ENCODE data around the gene MAP3K6.
"Not testable (repeated sequence)": the region's sequence is repeated elsewhere in the genome, so short reads cannot be mapped to it uniquely, and the experiment has no call there.

The MAP3K6 gene

GRCh38 chr1:27395441-27396195 lies 28.9 kb upstream of the MAP3K6 start:
- peak; percentile 46 for DNase-seq (ENCODE audit: low read depth)

DNA sequence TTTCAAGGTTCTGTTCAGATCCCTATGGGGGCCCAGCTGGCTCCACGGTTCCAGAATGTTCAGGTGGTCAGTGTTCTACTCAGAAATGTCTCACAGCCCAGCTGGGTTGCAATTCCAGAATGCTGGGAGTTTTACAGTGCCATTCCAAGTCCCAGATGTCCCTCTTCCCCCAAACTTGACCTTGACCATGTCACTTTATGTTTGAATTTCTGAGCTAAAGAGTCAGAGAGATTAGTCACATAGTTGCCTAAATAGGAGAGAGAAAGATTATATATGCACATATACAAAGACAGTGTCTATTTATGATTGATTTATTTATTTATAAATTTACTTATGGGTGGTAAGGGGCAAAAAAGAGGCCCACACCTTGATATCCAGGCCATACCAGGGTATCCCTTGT lies 28.2 kb upstream of the MAP3K6 start:
- no peak for DNase-seq (ENCODE audit: low read depth)

- DNase-seq (ENCODE audit: low read depth) = no peak
Observed at GRCh38 chr1:27394282-27394658, 27.5 kb upstream of the MAP3K6 start.

GRCh38 chr1:27393641-27394281 lies 27.0 kb upstream of the MAP3K6 start:
- DNase-seq (ENCODE audit: low read depth) = no peak

- DNase-seq (ENCODE audit: low read depth) = no peak
Observed at GRCh38 chr1:27392778-27393635, 26.2 kb upstream of the MAP3K6 start.

- peak; percentile 85 for DNase-seq (ENCODE audit: low read depth)
Observed at GRCh38 chr1:27392096-27392777, 25.5 kb upstream of the MAP3K6 start, which contains the start of gene GPR3. Gene GPR3, plus strand, starts transcription at chr1:27392622. Its CDS starts 1,177 bp downstream, at chr1:27393799.

DNA sequence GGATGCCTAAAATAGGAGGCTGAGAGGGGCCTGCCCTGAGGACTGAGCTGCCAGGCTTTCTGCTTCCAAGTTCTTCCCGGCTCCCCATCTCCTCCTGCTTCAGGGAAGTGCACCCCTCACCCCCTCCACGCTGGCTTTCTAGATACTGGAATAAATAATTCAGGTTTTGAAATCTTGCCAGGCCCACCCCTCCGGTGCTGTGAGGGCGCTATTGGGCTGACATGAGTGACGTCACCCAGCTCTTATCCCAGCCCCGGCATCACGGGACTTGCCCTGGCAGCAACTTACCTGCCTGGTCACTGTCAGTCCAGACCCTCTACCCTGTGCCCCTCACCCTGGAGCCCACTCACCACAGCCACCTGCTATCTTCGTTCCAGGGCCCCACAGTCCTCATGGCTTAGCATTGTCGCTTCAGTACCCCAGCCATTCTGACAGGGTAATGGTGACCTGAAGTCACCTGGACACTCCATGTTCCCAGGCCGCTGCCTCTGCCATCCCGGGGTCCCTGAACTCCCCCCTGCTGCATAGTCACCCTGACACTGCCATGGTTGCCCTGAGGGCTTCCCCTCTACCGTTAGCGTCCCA lies 24.8 kb upstream of the MAP3K6 start:
- DNase-seq (ENCODE audit: low read depth) = no peak

DNA sequence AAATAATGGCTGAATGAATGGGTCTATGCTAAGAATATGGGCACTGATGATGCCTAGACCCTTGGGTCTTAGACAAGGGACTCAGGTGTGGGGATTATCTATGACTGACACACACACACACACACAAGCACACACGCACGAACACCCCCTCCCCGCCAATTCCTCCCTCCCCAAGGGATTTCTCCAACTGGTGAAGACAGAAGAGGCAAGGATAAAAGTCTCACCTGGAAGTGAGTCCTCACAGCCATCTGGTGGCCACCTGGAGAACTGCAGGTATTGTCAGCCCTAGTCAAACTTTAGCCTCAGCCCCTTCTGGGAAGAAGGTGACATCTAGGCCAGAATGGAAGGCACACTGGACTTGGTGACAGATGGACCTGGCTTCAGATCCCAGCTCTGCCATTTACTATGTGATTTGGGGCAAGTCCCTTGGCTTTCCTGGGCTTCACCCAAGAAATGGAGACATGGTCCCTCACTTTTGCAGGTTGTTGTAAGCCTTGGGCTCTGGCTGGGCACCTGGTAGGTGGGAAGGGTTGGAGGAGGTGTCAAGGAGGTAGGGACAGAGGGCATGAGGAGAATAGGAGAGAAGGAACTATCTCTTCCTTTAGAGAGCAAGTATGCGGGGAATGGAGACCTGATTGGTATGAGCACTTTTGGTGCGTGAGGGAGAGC lies 21.7 kb upstream of the MAP3K6 start:
- DNase-seq (ENCODE audit: low read depth) = no peak

GRCh38 chr1:27384797-27385196 lies 18.0 kb upstream of the MAP3K6 start:
- not testable (repeated sequence) for DNase-seq (ENCODE audit: low read depth)

DNA sequence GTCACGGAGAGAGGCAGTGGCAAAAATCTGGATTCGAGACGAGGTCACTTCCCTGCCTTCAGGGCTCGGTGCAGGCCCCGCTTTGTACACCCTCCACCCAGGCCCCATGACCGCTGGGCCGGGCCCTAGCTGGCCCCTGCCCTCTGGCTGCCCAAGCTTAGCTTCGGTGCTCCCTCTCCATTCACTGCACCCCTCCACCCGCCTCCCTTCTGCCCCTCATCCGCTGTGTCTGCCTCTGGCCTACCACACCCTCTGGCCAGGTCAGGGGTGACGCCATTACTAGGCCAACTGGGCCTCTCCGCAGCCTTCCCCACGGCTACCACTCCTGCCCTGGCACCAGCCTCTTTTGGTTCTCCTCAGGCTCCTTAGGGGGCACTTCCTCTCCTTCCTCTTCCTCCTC lies 16.9 kb upstream of the MAP3K6 start:
- DNase-seq (ENCODE audit: low read depth) = no peak

GRCh38 chr1:27383039-27383605 lies 16.4 kb upstream of the MAP3K6 start, which contains the start of gene CD164L2:
Gene CD164L2, minus strand, starts transcription at chr1:27383333. Its CDS starts 94 bp downstream, at chr1:27383239.
- no peak for DNase-seq (ENCODE audit: low read depth)

DNA sequence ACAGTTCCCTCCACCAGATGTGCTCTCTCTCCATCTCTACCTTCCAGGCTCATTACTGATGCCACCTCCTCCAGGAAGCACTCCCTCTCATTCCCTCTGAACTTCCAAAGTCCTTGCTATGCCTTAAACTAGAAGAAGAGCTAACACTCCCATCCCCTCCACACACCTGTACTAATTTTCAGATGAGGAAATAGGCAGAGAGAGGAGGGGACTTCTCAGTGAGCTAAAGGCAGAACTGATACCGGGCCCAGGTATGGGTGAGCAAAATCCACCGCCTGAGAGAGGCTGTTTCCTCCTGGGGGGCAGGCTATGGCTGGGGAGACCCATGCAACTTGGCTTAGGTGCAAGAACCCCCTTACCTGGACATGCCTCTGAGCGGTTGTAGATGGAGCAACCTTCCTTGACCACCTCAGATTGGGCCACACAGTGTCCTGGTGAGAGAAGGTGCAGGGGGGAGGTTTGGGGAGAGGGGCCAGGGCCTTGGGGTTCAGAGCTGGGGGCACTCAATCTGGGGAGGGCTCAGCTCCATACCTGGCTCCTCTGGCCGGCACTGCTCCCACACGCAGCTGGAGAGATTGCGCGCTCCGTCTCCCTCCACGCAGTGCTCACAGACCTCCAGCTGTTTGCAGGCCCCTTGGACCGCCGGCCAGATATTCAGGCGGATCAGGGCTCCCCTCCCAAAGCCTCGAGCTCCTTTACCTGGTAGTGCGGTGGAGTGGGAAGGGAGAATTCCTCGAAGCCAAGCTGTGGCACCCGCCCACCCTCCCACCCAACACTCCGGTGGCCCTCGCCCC lies 15.4 kb upstream of the MAP3K6 start:
- DNase-seq (ENCODE audit: low read depth) = no peak

DNA sequence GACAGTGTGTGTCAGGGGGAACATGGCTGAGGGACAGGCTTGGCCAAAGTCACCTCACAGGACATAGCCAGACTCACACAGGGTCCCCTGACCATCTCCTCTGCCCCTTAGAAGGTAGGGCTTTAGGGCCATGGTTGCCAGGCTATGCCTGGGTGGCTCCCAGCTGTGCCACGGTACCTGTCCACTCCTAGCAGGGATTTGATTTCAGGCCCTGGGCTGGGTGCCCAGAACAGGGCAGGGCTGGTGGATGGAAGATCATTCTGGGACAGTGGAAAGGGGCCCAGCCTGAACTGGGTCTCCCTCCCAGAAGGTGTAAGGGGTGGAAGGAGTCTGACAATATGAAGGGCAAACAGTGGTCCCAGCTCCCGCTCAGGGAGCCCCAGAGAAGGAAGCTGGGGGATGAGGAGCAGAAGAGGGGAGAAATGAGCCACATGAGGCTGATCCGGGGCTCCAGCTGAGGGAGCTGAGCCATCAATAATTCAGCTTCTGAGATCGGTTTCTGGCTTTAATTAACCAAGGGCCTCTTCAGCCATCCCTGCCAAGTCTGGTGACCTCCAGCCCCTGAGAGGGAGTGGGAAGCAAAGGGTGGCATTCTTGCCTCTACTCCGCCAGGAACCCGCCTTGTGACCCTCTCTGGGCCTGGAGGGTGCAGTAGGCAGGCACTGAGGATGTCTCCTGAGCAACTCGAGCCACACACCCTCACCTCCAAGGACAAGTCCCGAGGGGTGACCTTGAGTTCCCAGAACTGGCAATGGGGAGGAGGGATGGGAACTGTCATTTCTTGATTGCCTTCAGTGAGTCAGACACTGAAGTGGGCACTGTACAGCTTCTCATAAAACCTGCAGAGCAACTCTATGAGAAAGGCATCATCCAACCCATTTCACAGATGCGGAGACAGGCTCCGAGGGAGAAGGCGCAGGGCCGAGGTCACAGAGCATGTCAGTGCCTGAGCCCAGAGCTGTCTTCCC lies 14.3 kb upstream of the MAP3K6 start:
- DNase-seq (ENCODE audit: low read depth) = no peak

GRCh38 chr1:27380224-27380623 lies 13.5 kb upstream of the MAP3K6 start:
- DNase-seq (ENCODE audit: low read depth) = no peak

- no peak for DNase-seq (ENCODE audit: low read depth)
Observed at GRCh38 chr1:27379564-27380122, 12.9 kb upstream of the MAP3K6 start.

DNA sequence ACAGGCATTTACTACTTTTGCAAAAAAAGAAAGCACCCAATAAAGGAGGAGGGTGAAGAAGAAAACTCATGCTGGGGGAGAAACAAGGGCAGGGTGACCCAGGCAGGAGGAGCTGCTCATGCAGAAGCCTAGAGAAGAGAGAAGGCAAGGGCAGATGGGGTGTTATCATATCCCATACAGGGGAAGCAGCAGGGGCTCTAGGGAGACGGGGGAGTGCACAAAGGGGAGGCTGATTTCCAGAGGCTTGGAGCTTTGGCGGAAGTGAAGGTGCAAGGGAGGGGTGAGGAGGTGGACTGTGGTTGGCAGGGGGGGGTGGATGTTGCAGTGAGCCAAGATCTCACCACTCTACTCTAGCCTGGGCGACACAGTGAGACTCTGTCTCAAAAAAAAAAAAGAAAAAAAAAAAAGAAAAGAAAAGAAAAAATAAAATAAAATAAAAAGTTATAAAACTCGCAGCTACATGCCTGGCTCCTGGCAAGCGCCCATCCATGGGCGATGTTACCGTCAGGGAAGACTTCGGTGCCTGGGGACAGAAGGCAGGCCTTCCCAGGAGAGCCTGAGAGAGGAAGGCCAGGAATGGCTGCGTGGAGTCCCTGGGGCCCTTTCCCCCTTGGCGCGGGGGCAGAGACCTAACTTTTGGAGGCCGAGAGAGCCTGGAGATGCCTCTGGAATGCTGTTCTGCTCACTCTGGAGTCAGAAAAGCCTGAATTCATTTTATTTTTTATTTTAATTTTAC lies 11.2 kb upstream of the MAP3K6 start:
- no peak for DNase-seq (ENCODE audit: low read depth)

DNA sequence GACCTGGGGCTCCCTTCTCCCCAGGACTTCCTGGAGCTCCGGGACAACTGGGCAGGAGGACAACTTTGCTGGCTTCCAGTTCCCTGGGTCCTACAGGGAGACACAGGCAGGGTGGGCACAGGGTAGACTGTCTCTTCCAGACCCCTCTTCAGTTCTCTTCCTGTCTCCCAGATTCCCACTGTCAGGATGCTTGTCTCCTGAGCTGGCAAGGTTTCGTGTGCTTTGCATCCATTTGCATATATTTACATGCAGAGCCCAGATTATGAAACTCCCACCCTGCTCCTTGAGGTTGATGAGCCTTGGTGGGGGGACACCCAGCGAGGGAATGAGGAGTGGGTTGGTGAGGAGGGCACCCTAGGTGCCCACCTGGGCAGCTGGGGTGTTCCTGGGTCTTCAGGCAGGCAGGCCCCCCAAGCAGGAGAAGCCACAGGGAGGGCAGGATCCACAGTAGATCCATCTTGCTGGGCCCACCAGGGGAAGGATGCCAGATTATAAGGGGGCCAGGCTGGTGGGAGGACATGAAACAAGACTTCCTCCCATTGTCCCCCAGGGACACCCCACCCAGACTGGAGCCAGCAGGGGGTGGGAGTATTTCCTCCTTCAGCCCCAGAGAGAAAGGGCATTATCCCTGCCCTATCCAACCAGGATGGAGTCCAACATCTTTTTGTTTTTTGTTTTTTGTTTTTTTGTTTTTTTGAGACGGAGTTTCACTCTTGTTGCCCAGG lies 7.8 kb upstream of the MAP3K6 start, which contains the start of gene FCN3:
FCN3 (minus strand) TSS at position 463 of the 725 bp plus-strand sequence; CDS start at position 457, 6 bp downstream.
- DNase-seq (ENCODE audit: low read depth) = no peak
